Smooth muscle cell of trachea (primary cell): ENCODE data around the gene POTEG. TPM values are rescaled to one million over a fixed set of nuclear protein-coding genes. Genes with fewer than 3 reads are reported as not detected.

Source experiments
- total RNA-seq: library from RNA; depleted of rRNA; stranded (reverse); fragments of >200 nt; gene quantifications from 2 replicates; pipeline ENCODE4 v1.2.1, GENCODE V29; 2014

POTEG gene
- not detected in 2 replicates for total RNA-seq

GRCh38 chr14:19434241-19434640 is at the start of gene POTEG:
Gene POTEG, minus strand, starts transcription at chr14:19434341. Its CDS starts 52 bp downstream, at chr14:19434289.

